ENCODE results near the gene WASF2. TPM values are rescaled to one million over a fixed set of nuclear protein-coding genes. Genes with fewer than 3 reads are reported as not detected.
"Not testable (repeated sequence)": the region's sequence is repeated elsewhere in the genome, so short reads cannot be mapped to it uniquely, and the experiment has no call there.

WASF2 gene
- total RNA-seq, 2 experiments from 2014 or later, result 119 to 121 TPM

DNA sequence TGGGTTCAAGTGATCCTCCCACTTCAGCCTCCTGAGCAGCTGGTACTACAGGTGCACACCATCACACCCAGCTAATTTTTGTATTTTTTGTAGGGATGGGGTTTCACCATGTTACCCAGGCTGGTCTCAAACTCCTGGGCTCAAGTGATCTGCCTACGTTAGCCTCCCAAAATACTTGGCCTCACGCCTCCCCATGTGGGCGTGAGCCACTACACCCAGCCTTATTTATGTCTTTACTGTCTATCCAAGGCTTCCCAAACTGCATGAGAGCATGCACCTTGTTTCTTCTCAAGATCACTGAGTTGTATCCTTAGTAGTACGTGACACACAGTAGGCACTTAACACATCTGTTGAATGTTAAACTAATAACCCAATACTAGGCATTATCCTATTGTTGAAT is 14.2 kb downstream of the WASF2 start:
- Mint-ChIP-seq H3K4me3 (no peak overlapping the region), H3K9me3 (no peaks in the 10 kb centered on the region), H3K27me3 (no peaks in the 10 kb centered on the region), H3K36me3 (ENCODE audit: low read depth) (peaks cover 17% of the 10 kb centered on the region), H3K4me1 (ENCODE audit: low read depth) (peaks cover 60% of the 10 kb centered on the region), H3K27ac (peak overlapping the region; percentile 22)
- ChIA-PET CTCF (no interaction called here), POLR2A (interaction anchor here (1.1 to 1.2 kb wide), 2 partner anchors 10 to 46 kb away, joined by 3 read pairs; no protein-coding TSS in a partner anchor)
- no peak for ATAC-seq (ENCODE audit: poor library complexity)
- TF ChIP-seq, protein P1, sequence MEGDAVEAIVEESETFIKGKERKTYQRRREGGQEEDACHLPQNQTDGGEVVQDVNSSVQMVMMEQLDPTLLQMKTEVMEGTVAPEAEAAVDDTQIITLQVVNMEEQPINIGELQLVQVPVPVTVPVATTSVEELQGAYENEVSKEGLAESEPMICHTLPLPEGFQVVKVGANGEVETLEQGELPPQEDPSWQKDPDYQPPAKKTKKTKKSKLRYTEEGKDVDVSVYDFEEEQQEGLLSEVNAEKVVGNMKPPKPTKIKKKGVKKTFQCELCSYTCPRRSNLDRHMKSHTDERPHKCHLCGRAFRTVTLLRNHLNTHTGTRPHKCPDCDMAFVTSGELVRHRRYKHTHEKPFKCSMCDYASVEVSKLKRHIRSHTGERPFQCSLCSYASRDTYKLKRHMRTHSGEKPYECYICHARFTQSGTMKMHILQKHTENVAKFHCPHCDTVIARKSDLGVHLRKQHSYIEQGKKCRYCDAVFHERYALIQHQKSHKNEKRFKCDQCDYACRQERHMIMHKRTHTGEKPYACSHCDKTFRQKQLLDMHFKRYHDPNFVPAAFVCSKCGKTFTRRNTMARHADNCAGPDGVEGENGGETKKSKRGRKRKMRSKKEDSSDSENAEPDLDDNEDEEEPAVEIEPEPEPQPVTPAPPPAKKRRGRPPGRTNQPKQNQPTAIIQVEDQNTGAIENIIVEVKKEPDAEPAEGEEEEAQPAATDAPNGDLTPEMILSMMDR (IDR thresholded peaks at IDR 0.05), result no peak
- Histone ChIP-seq H3K27me3 (ENCODE audit: control insufficient read depth in 1 of 2, insufficient read depth in 2 of 2, low read length in 2 of 2) (no peaks in the 10 kb centered on the region), H3K9me3 (ENCODE audit: control insufficient read depth in 1 of 2, insufficient read depth in 1 of 2, low read length in 2 of 2) (no peaks in the 10 kb centered on the region), H3K4me3 (ENCODE audit: low read length) (no peak overlapping the region), H3K36me3 (ENCODE audit: insufficient read depth, low read length) (peaks cover 8% of the 10 kb centered on the region), H3K27ac (ENCODE audit: low read depth in 1 of 2, low read length in 2 of 2) (no peak overlapping the region), H3K4me1 (ENCODE audit: insufficient read depth, low read length) (peaks cover 63% of the 10 kb centered on the region)
- DNase-seq, result no peak
- intact Hi-C loops (cut with DNase I, micrococcal nuclease), result no loop called here

DNA sequence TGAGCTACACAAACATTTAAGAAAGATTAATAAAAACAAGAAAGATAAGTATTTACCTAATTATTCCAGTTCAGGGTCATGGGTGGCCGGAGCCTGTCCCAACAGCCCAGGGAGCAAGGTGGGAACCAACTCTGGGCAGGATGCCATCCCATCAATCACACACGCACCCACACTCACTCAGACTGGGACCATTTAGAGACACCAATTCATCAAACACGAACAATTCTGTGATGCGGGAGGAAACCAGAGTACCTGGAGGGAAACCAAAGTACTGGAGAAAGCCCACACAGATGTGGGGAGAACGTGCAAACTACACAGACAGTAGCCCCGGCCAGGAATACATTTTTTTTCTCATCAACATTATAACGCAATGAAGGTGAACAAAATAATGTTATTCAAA is 16.2 kb downstream of the WASF2 start:
- peak; percentile 32 for ATAC-seq (ENCODE audit: poor library complexity)
- Histone ChIP-seq H3K36me3 (ENCODE audit: insufficient read depth, low read length) (peaks cover 10% of the 10 kb centered on the region), H3K27me3 (ENCODE audit: control insufficient read depth in 1 of 2, insufficient read depth in 2 of 2, low read length in 2 of 2) (no peaks in the 10 kb centered on the region), H3K27ac (ENCODE audit: low read depth in 1 of 2, low read length in 2 of 2) (no peak overlapping the region), H3K4me1 (ENCODE audit: insufficient read depth, low read length) (peaks cover 59% of the 10 kb centered on the region), H3K4me3 (ENCODE audit: low read length) (no peak overlapping the region), H3K9me3 (ENCODE audit: control insufficient read depth in 1 of 2, insufficient read depth in 1 of 2, low read length in 2 of 2) (no peaks in the 10 kb centered on the region)
- Mint-ChIP-seq H3K9me3 (no peaks in the 10 kb centered on the region), H3K36me3 (ENCODE audit: low read depth) (peaks cover 25% of the 10 kb centered on the region), H3K4me3 (peak overlapping the region; percentile 16), H3K27me3 (no peaks in the 10 kb centered on the region), H3K4me1 (ENCODE audit: low read depth) (peaks cover 73% of the 10 kb centered on the region), H3K27ac (peak overlapping the region; percentile 57)
- CTCF ChIA-PET, result no interaction called here
- DNase-seq, result peak in 2 of 14 experiments; percentile 3 to 18
- TF ChIP-seq, protein P1 (IDR thresholded peaks at IDR 0.05), result no peak
- intact Hi-C loops (cut with DNase I, micrococcal nuclease), result loop anchor here (5.0 kb wide), 2 partner anchors 36 to 41 kb away; no protein-coding TSS in a partner anchor
- POLR2A ChIA-PET, result no interaction called here

DNA sequence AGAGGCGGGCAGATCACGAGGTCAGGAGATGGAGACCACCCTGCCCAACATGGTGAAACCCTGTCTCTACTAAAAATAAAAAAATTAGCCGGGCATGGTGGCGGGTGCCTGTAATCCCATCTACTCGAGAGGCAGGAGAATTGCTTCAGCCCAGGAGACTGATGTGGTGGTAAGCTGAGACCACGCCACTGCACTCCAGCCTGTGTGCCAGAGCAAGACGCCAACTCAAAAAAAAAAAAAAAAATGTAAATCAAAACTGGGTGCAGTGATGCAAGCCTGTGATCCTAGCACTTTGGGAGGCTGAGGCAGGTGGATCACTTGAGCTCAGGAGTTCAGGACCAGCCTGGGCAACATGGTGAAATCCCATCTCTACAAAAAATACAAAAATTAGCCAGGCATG is 17.9 kb downstream of the WASF2 start:
- peak overlapping the region; percentile 48 for H3K27ac Mint-ChIP-seq
- H3K9me3 ChIP-seq (ENCODE audit: control insufficient read depth in 1 of 2, insufficient read depth in 1 of 2, low read length in 2 of 2); H3K9me3 Mint-ChIP-seq; ATAC-seq (ENCODE audit: poor library complexity); H3K27me3 Mint-ChIP-seq; H3K4me3 Mint-ChIP-seq; H3K27ac ChIP-seq (ENCODE audit: low read depth in 1 of 2, low read length in 2 of 2); H3K27me3 ChIP-seq (ENCODE audit: control insufficient read depth in 1 of 2, insufficient read depth in 2 of 2, low read length in 2 of 2); DNase-seq; H3K4me3 ChIP-seq (ENCODE audit: low read length): not testable (repeated sequence)
- H3K4me1 Mint-ChIP-seq (ENCODE audit: low read depth), result peaks cover 76% of the 10 kb centered on the region
- intact Hi-C loops (cut with DNase I, micrococcal nuclease), result loop anchor here (5.0 kb wide), 2 partner anchors 35 to 40 kb away; no protein-coding TSS in a partner anchor
- ChIA-PET POLR2A (interaction anchor here (0.7 kb wide), 1 partner anchor 20 kb away, joined by 3 read pairs; no protein-coding TSS in a partner anchor), CTCF (interaction anchor here (0.7 to 1.0 kb wide), 3 partner anchors 10 to 329 kb away, joined by 3 read pairs; no protein-coding TSS in a partner anchor)
- Histone ChIP-seq H3K4me1 (ENCODE audit: insufficient read depth, low read length) (peaks cover 58% of the 10 kb centered on the region), H3K36me3 (ENCODE audit: insufficient read depth, low read length) (peaks cover 12% of the 10 kb centered on the region)
- peaks cover 27% of the 10 kb centered on the region for H3K36me3 Mint-ChIP-seq (ENCODE audit: low read depth)

DNA sequence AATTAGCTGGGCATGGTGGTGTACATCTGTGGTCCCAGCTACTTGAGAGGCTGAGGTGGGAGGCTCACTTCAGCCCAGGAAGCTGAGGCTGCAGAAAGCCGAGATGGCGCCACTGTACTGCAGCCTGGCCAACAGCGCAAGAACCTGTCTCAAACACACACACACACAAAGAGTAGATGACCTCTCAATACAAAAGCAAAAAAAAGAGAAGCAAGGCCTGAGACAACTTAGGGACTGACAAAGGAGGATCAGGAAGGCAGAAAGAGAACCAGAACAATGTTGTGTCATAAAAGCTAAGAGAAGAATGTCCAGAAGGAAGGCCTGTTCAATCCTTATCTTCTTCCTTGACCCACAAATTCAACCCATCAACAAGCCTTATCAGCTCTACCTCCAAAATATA is 18.5 kb downstream of the WASF2 start:
- no peaks in the 10 kb centered on the region for H3K9me3 ChIP-seq (ENCODE audit: control insufficient read depth in 1 of 2, insufficient read depth in 1 of 2, low read length in 2 of 2)
- no peak for DNase-seq
- peaks cover 18% of the 10 kb centered on the region for H3K36me3 ChIP-seq (ENCODE audit: insufficient read depth, low read length)
- Mint-ChIP-seq H3K27ac (peak overlapping the region; percentile 48), H3K36me3 (ENCODE audit: low read depth) (peaks cover 28% of the 10 kb centered on the region), H3K4me1 (ENCODE audit: low read depth) (peaks cover 71% of the 10 kb centered on the region), H3K9me3 (no peaks in the 10 kb centered on the region), H3K4me3 (no peak overlapping the region), H3K27me3 (no peaks in the 10 kb centered on the region)
- H3K27me3 ChIP-seq (ENCODE audit: control insufficient read depth in 1 of 2, insufficient read depth in 2 of 2, low read length in 2 of 2), result no peaks in the 10 kb centered on the region
- no peak overlapping the region for H3K27ac ChIP-seq (ENCODE audit: low read depth in 1 of 2, low read length in 2 of 2)
- peaks cover 60% of the 10 kb centered on the region for H3K4me1 ChIP-seq (ENCODE audit: insufficient read depth, low read length)
- ChIA-PET CTCF (interaction anchor here (1.0 kb wide), 1 partner anchor 11 kb away, joined by 3 read pairs; no protein-coding TSS in a partner anchor), POLR2A (interaction anchor here (0.5 kb wide), 1 partner anchor 79 kb away, joined by 5 read pairs; the partner anchor contains the start of gene GPR3)
- TF ChIP-seq, protein P1 (IDR thresholded peaks at IDR 0.05), result no peak
- intact Hi-C loops (cut with DNase I, micrococcal nuclease), result loop anchor here (5.0 kb wide), 2 partner anchors 34 to 39 kb away; no protein-coding TSS in a partner anchor
- no peak overlapping the region for H3K4me3 ChIP-seq (ENCODE audit: low read length)
- ATAC-seq (ENCODE audit: poor library complexity), result no peak

Data from CD4-positive, alpha-beta T cell (primary cell).